ENCODE measurements around the gene GKN2.
A peak's percentile ranks its signal among the peaks of the same experiment; 100 is the strongest.

GKN2 gene

GRCh38 chr2:68952887-68953521, at the start of gene GKN2:
Gene GKN2, minus strand, starts transcription at chr2:68952893. Its CDS starts 32 bp downstream, at chr2:68952861.
- DNase-seq = no peak

DNA sequence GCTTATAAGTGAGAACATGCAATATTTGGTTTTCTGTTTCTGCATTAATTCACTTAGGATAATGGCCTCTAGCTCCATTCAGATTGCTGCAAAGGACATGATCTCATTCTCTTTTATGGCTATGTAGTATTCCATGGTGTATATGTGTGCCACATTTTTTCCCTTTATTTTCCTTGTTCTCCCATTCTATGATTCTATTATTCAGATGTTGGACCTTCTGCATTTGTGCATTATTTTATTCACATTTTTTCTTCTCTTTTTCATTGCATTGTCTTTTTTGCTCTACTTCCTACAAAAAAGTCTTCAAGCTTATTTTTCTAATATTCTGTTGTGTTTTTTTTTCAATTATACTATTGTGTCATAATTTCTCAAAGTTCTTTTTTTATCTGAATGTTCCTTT, 49.2 kb upstream of the GKN2 start:
- no peak for DNase-seq

- no peak for DNase-seq
Measured at GRCh38 chr2:68997401-68997800, 44.7 kb upstream of the GKN2 start.

GRCh38 chr2:68995916-68996315, 43.2 kb upstream of the GKN2 start:
- DNase-seq = no peak

DNA sequence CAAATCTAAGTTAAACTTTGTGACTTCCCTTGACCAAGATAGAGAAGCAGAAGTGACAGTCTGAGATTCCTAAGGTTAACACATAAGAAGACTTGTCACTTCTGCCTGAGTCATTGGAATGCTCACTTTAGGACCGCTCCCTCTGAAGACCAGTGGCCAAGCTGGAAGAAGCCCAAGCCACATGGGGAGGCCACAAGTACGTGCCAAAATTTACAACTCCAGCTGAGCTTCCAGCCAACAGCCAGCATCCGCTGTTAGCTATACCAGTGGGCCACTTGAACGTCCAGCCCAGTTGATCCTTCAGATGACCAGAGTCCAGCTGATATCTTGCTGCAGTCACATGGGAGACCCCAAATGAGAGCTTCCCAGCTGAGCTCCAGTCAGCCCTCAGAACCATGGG, 42.2 kb upstream of the GKN2 start:
- DNase-seq = no peak

DNA sequence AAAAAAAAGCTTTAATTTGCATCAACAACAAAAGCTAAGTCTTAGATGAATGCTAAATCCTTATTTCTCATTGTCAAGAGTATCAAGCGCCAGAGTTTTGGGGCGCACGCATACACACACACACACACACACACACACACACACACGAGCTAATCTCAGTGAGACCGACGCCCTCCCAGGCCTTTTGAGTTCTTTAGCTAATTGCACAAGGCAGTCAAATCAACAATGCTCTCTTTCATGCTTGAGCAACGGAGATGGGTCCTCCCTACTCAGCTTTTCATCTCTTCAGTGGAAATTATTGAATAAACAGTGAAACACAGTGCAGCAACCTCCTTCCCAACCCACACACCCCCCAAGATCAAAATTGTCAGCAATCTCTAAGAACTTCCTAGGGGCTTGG, 41.0 kb upstream of the GKN2 start:
- DNase-seq = peak; percentile 54

DNA sequence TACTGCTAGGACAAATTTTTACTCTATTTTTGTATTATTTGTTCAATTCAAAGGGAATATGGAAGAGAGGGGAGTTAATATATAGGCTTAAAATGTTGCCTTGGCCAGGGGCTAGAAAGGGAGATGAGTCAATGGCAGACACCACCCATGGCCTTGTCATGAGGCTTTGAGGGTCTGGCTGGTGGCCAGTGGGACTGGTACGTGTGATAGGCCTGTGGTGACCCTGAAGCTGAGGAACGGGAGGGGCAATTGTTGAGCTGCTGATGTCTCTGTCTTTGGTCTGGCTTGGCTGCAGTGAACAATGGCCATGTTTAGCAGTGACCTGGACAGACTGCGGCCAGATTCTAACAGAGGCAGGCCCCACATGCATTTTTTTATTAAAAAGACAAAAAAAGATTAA, 40.2 kb upstream of the GKN2 start:
- no peak for DNase-seq

DNA sequence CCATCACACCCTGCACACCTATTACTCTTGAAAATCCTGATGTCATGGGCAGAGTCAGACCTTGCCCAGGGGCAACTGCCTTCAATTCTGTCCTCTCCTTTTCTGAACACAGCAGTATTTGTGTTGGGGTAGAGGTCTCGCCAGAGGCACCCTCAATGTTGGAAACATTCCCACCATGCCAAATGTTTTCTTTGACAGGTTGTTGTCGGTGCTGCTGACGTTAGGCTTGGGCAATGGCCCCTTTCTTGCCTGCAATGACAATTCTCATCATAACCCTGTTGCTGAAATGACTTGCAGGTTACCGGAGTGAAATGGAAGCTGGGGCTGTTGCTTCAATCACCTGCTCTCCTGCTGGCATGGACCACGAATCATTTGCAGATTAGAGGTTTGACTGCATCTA, 39.6 kb upstream of the GKN2 start:
- DNase-seq = no peak

DNA sequence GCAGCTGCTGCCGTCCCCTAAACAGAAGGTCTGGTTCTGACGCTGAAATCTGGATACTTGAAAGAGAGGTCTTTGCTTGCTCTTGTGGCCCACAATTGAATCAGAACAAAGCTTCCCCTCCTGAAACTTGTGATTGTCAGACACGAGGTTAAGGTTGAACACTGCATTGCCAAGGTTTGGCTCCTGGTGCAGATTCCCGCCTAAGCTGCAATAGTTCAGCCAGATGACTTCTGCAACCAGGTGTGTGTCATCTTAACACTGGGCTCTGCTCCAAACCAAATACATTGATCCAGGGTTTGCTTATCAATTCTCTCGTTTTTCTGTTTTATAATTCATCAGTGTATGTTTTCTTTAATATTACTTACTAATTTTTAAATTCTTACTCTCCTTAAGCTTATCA, 36.3 kb upstream of the GKN2 start:
- DNase-seq = no peak

DNA sequence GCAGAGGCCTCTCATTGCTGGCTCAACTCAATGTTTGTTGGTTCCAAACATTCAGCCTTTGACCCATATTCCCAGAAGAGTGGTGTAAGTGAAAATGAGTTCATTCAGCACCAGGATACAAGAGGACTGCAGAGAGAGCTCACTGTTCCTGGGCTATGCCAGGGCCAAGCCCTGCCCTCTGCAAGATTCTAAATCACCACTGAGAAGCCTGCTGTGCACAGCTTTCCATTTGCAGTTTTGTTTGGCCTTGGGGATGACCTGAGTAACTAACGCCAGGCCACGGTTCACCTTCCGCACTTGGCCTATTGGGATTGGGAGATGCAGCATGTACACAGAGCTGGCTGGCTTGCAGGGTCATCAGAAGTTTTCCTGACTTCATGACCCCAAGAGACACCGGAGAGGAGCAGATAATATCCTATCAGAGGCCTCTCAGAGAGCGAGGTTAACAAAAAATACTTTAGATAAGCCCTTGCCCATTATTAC, 34.4 kb upstream of the GKN2 start:
- DNase-seq = no peak

DNA sequence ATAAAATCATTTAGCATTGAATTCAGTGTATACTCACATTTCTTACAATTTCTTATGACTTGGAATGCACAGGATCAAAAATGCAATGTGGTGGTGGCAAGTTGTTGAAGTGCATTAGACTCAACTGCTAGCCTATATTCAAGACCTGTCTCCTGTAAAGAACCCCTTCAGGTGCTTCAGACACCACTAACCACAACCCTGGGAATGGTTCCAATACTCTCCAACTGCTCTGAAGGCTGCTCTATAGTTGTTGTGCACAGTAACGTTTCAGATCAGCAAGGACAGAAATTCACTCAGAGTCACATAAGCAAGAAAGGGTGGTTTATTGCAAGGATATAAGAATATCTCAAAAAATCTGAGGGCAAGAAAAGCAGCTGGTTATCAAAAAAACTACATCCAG, 28.3 kb upstream of the GKN2 start:
- DNase-seq = no peak

DNA sequence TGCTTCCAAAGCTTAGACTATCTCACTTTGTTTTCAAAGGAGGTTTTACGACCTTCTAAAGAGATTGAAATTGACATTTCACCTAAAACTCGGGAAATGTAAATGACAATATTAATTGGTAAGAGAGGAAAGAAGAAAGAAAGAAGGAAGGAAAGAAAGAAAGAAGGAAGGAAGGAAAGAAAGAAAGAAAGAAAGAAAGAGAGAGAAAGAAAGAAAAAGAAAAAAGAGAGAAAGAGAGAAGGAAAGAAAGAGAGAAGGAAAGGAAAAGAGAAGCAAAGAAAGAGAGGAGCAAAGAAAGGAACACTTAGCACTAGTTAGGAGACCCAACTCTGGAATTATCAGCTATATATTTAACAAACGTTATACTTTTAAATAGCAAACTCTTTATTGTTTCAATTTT, 25.4 kb upstream of the GKN2 start:
- no peak for DNase-seq

- DNase-seq = no peak
Measured at GRCh38 chr2:68977453-68977852, 24.8 kb upstream of the GKN2 start.

DNA sequence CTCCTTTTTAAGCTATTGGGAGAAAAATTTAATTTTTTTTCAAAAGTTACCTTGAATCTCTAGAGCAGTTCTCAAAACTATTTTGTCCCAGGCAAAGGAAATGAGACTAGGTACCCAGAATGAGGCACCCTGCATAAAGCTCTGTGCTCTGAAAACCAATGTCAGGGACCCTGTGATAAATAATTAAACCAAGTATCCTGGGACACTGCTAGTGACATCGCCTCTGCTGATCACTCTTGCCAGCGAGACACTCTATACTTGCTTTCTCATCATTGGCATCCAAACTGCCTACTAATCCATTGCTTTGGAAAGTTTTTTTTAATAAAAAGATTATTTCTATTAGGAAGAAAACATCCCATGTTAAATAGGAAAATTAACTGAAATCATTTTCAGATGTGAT, 23.2 kb upstream of the GKN2 start:
- DNase-seq = no peak

GRCh38 chr2:68974946-68975665, 22.4 kb upstream of the GKN2 start:
- no peak for DNase-seq

DNA sequence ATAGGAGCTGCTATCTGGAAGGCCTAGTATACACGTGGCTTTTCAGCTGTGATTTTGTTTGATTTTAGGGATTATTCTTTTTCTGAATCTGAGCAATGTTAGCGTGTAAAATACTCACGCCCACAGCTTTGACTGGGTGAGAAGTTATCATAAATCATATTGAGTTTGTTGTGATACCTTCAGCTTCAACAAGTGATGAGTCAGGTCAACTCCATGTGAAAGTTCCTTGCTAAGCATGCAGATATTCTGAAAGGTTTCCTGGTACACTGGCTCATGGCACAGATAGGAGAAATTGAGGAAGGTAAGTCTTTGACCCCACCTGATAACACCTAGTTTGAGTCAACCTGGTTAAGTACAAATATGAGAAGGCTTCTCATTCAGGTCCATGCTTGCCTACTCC, 21.6 kb upstream of the GKN2 start, which contains the start of gene GKN1:
Gene GKN1 (plus strand): TSS at position 386 of the 400 bp plus-strand sequence. CDS start 42 bp downstream, outside the sequence.
- DNase-seq = no peak

DNA sequence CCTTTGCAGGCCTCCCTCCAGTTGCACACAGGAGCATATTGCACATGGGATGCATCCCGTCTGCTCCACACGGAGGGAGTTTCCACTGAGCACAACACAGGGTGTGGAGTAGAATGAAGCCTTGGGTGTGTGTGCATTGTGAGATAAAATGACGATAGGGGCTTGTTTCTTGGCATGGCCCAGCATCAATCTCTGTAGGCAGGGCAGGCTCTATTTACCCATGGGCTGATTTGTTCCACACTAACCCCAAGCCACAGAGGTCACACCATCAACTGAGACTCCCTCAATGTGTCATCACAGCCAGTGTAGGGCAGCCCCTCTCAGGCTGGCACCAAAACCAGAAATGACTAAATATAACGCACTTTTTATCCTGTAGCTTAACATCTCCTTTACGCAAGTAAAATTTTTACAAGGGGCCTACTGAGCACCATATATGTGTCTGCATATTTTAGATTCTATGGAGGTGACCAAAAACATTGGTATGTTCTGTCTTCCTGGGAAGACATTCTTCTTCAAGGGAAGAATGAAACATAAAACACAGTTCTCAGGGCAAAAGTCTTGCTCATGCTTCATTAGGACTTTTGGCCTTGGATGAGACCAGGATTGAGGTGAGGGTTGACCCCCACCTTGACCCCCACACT, 19.0 kb upstream of the GKN2 start:
- no peak for DNase-seq

DNA sequence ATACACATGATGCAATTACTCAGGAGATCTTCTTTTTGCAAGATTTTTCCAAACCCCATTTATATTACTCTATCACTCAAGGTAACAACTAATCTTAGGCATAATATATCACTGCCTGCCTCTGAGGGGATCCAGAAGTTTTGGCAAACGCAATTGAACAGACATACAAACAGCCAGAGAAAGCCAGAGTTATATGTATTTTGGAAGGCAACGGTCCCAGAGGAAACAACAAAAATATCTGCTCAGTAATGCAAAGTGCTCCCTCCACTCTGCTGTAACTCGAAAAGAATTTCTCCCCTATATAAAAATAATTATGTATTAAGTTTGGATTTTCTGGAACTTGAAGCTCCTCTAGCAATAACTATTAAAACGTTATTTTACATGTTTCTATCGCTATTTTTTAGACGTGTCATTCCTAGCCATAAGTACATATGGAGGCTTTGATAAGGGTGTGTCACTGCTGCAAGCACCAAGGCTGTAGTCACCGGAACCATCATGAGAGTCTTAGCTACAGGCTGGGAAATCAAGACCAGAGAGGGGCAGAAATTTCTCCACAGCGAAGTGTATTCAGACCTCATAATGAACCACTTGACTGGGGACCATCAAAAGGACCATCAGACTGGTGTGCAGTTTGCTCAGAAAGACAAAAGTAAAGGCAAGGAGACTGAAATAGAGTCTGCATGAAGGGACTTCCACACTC, 18.0 kb upstream of the GKN2 start:
- DNase-seq = no peak

DNA sequence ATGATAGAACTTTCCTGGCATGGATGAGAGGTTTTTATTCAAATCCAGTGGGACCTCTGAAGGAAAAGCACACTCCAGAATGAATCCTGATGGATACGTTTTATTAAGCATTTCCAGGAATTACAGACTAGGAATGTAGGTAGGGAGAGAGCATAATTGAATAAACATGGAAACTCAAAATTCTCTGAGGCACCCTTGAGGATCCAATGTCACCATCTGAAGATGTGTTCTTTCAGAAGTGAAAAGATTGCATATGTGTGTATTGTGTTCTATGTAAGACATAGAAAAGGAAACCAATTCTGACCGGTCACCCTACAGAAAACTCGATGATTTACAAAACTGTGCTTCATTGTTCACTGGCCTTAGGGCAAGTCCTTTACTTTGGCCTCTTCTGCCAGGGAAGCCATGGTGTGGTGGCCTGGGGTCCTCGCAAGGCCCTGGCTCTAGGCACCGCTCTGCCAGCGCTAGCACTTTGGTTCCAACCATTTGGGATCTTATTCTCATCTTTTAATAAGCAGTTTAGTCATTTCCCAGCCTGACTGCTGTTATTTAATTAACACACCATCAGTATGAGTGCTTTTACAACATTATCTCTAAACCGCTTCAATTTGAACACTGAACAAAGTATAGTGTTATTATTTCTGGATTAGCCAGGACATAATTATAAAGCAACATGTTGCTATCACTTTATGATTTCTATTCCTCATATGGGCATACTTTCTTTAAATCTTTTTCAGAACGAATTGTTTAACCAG, 17.2 kb upstream of the GKN2 start:
- no peak for DNase-seq

GRCh38 chr2:68968221-68968620, 15.5 kb upstream of the GKN2 start:
- DNase-seq = no peak

DNA sequence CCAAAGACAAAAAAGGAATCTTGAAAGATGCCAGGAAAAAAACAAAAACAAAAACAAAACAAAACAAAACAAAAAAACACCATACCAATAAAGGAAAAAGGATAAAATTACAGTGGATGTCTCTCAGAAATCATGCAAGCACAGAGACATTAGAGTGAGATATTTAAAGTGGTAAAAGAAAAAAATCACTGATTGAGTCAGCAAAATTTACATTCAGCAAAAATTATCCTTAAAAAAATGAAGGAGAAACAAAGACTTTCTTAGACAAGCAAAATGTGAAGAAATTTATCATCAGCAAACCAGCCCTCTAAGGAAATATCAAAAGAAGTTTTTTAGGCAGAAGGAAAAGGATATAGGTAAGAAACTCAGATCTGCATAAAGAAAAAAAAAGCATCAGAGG, 11.6 kb upstream of the GKN2 start:
- no peak for DNase-seq

DNA sequence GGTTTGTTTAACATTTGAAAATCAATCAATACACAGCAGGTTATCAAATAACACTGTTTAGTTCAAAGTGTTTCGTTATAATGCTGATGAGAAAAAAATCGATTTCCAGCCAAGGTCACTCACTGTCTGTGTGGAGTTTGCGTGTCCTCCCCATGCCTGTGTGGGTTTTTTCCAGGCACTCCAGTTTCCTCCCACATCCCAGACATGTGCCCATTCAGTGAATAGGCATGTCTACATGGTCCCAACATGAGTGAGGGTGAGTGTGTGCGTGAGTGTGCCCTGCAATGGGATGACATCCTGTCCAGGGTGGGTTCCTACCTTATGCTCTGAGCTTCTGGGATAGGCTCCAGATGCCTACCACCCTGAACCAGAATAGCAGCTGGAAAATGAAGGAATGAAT, 8.7 kb upstream of the GKN2 start:
- DNase-seq = no peak

DNA sequence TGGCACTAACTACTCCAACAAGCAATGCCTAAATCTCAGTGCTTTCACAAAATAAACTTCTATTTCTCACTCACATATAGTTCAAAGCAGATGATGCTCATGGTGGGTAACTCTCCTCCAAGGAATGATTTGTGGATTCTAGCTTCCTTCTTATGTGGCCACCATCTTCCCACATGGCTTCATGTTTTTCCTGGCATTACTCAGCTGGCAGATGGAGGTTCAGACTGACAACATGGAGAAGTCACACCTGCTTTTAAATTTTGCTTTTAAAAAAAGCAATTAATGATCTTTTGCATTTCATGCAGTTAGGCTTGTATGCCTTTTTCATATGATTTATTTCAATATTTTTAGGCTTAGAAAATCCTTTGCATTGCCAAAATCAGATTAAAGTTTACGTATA, 6.3 kb upstream of the GKN2 start:
- DNase-seq = no peak

Measured in NCI-H1048 (cell line).